Measurements from ENCODE around the gene NFYA.

DNA sequence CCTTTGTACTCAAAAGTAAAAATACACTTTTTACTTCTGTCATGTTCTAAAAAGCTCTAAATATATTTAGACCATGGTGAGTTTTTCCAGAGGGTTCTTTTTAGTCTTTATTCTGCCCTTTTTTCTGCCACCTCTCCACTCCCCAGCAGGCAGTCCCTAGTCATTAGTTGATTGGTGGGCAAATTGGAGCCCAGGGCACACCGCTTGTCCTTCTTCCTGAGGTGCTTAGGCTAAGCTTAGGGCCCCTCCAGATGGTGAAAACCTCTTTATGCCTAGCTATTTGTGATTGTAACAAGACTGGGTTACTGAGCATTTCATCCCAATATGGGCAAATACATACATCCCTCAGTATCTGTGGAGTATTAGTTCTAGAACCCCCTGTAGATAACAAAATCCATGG lies 75.1 kb downstream of the NFYA start:
- TF ChIP-seq, protein P1, sequence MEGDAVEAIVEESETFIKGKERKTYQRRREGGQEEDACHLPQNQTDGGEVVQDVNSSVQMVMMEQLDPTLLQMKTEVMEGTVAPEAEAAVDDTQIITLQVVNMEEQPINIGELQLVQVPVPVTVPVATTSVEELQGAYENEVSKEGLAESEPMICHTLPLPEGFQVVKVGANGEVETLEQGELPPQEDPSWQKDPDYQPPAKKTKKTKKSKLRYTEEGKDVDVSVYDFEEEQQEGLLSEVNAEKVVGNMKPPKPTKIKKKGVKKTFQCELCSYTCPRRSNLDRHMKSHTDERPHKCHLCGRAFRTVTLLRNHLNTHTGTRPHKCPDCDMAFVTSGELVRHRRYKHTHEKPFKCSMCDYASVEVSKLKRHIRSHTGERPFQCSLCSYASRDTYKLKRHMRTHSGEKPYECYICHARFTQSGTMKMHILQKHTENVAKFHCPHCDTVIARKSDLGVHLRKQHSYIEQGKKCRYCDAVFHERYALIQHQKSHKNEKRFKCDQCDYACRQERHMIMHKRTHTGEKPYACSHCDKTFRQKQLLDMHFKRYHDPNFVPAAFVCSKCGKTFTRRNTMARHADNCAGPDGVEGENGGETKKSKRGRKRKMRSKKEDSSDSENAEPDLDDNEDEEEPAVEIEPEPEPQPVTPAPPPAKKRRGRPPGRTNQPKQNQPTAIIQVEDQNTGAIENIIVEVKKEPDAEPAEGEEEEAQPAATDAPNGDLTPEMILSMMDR (tag by site-specific recombination; IDR thresholded peaks at IDR 0.05): no peak
- TF ChIP-seq ZNF571 (tag by site-specific recombination; IDR thresholded peaks at IDR 0.05): no peak
- TF ChIP-seq ZNF274 (IDR thresholded peaks at IDR 0.05; ENCODE audit: low read length): no peak
- no peak for TF ChIP-seq ZNF274 (tag by site-specific recombination; IDR thresholded peaks at IDR 0.05; ENCODE audit: borderline replicate concordance)

All from HEK293 (cell line).